Dermis lymphatic vessel endothelial cell (primary cell): ENCODE measurements around the gene AATK. TPM values are rescaled to one million over a fixed set of nuclear protein-coding genes. Genes with fewer than 3 reads are reported as not detected.

ENCODE experiments used
- total RNA-seq: library from RNA; depleted of rRNA; stranded (reverse); fragments of >200 nt; gene quantifications from 2 replicates; pipeline ENCODE4 v1.2.1, GENCODE V29; 2014

AATK gene, protein sequence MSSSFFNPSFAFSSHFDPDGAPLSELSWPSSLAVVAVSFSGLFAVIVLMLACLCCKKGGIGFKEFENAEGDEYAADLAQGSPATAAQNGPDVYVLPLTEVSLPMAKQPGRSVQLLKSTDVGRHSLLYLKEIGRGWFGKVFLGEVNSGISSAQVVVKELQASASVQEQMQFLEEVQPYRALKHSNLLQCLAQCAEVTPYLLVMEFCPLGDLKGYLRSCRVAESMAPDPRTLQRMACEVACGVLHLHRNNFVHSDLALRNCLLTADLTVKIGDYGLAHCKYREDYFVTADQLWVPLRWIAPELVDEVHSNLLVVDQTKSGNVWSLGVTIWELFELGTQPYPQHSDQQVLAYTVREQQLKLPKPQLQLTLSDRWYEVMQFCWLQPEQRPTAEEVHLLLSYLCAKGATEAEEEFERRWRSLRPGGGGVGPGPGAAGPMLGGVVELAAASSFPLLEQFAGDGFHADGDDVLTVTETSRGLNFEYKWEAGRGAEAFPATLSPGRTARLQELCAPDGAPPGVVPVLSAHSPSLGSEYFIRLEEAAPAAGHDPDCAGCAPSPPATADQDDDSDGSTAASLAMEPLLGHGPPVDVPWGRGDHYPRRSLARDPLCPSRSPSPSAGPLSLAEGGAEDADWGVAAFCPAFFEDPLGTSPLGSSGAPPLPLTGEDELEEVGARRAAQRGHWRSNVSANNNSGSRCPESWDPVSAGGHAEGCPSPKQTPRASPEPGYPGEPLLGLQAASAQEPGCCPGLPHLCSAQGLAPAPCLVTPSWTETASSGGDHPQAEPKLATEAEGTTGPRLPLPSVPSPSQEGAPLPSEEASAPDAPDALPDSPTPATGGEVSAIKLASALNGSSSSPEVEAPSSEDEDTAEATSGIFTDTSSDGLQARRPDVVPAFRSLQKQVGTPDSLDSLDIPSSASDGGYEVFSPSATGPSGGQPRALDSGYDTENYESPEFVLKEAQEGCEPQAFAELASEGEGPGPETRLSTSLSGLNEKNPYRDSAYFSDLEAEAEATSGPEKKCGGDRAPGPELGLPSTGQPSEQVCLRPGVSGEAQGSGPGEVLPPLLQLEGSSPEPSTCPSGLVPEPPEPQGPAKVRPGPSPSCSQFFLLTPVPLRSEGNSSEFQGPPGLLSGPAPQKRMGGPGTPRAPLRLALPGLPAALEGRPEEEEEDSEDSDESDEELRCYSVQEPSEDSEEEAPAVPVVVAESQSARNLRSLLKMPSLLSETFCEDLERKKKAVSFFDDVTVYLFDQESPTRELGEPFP (N-terminal part only)
- total RNA-seq = 1.3 and 1.7 TPM in 2 replicates

DNA sequence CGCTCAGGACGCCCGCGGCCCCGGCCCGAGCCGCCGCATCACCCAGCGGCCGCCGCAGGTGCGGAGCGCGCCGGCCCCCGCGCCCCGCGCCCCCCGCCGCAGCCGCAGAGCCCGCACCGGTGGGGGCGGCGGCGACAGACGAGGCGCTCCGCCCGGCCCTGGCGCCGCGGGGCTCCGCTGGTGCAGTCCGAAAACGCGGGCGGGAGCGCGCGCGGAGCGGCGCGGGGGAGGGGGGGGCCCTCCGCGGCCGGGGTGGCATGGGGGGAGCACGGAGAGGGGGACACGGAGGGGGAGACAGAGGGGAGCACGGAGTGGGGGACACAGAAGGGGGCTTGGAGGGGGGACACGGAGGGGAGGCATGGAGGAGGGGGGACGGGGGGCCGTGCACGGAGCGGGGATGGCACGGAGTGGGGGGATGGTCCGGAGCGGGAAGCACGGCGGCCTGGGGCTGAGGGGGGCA, at the start of gene AATK:
Gene AATK, minus strand, starts transcription at position 189 of the 460 bp plus-strand sequence. CDS start 229 bp downstream, outside the sequence.

GRCh38 chr17:81165246-81166032, 582 bp downstream of the AATK start, which contains the start of gene PVALEF:
Gene PVALEF (plus strand): TSS chr17:81165507. CDS start chr17:81181227, 15,720 bp downstream.

Other genes starting within 250 kb of the AATK start
- gene CHMP6, start 174.4 kb downstream of the AATK start, total RNA-seq = 14.0 and 14.4 TPM in 2 replicates
- 45.2 and 62.4 TPM in 2 replicates for gene BAIAP2, start 131.1 kb downstream of the AATK start, total RNA-seq
- not detected in 2 replicates for gene PVALEF, start 714 bp downstream of the AATK start, total RNA-seq
- gene CEP131, start 56.7 kb upstream of the AATK start, total RNA-seq = 4.2 and 7.2 TPM in 2 replicates
- 6.1 and 7.6 TPM in 2 replicates for gene TEPSIN, start 72.8 kb upstream of the AATK start, total RNA-seq
- gene NDUFAF8, start 73.1 kb upstream of the AATK start, total RNA-seq = 10.8 and 14.2 TPM in 2 replicates
- 53.7 and 67.2 TPM in 2 replicates for gene SLC38A10, start 129.1 kb upstream of the AATK start, total RNA-seq
- gene BAHCC1, start 229.2 kb upstream of the AATK start, total RNA-seq = 2.3 and 2.7 TPM in 2 replicates